ENCODE data around the gene FERMT2. TPM values are rescaled to one million over a fixed set of nuclear protein-coding genes. Genes with fewer than 3 reads are reported as not detected.

Gene FERMT2
- total and polyA plus RNA-seq, 7 experiments from 2014 or later = 0.13 to 0.58 (median 0.33) TPM; not detected in 3

DNA sequence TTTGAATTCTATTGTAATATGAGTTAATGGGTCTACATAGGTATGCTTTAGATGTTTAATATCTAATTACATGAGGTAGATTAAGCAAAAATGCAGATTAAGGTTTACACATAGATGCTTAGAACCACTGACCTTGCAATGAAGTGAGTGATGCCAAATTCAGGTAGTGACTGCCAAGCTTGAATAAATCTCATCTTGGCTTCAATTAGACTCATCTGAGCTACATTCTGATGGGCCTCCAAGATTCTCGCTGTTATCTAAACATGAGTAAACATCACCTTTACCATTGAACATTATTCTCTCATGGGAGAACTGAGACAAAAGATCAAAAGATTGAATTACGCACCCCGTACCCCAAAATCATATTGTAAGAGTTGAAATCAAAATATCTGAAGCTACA, 90.6 kb downstream of the FERMT2 start:
- Histone ChIP-seq H3K27ac (ENCODE audit: low read depth, low read length) (no peak overlapping the region), H3K27me3 (ENCODE audit: control insufficient read depth in 2 of 2, insufficient read depth in 2 of 2, low read length in 2 of 2) (no peaks in the 10 kb centered on the region), H3K36me3 (ENCODE audit: control insufficient read depth in 2 of 3, insufficient read depth in 3 of 3, low read length in 3 of 3) (no peaks in the 10 kb centered on the region), H3K4me1 (ENCODE audit: control insufficient read depth in 2 of 2, insufficient read depth in 2 of 2, low read length in 2 of 2) (no peaks in the 10 kb centered on the region), H3K4me3 (ENCODE audit: low read length) (no peak overlapping the region), H3K9me3 (ENCODE audit: control insufficient read depth in 2 of 3, low read length in 3 of 3) (no peaks in the 10 kb centered on the region)
- CTCF ChIA-PET = no interaction called here
- ATAC-seq (no peak), DNase-seq (no peak)
- POLR2A ChIA-PET = no interaction called here
- H3K4me3 Mint-ChIP-seq = no peak overlapping the region
- peaks cover 0 to 5% (median 0%) of the 10 kb centered on the region in 5 donors for H3K36me3 Mint-ChIP-seq
- intact Hi-C loops (cut with micrococcal nuclease) = no loop called here
- H3K4me1 Mint-ChIP-seq = no peaks in the 10 kb centered on the region
- no peaks in the 10 kb centered on the region for H3K27me3 Mint-ChIP-seq
- no peak overlapping the region for H3K27ac Mint-ChIP-seq
- H3K9me3 Mint-ChIP-seq = peaks cover 0 to 3% (median 0%) of the 10 kb centered on the region in 11 donors

DNA sequence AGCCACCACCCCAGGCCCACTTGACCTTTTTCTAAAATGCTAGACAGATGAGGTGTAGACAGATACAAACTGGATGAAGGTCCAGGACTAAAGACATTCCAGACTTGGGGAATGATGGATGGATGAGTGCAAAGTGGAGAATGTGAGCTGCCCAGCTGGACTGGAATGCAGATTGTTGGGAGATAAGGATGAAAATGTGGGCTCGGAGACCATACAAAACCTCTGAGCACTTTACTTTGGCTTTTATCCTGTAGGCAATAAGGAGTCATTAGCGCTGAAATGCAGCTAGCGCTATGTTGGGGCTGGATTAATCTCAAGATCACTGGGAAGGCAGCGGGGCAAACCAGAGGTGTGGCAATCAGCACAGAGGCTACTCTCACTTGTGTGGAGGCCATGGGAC, 94.7 kb downstream of the FERMT2 start:
- no peaks in the 10 kb centered on the region for H3K27me3 ChIP-seq (ENCODE audit: control insufficient read depth in 2 of 2, insufficient read depth in 2 of 2, low read length in 2 of 2)
- Mint-ChIP-seq H3K4me3 (no peak overlapping the region), H3K36me3 (peaks cover 0 to 5% (median 0%) of the 10 kb centered on the region in 5 donors), H3K9me3 (peaks cover 0 to 3% (median 0%) of the 10 kb centered on the region in 11 donors), H3K27ac (no peak overlapping the region), H3K27me3 (no peaks in the 10 kb centered on the region), H3K4me1 (peaks cover 0 to 3% (median 0%) of the 10 kb centered on the region in 7 donors)
- no peak overlapping the region for H3K4me3 ChIP-seq (ENCODE audit: low read length)
- H3K27ac ChIP-seq (ENCODE audit: low read depth, low read length) = no peak overlapping the region
- ChIA-PET POLR2A (no interaction called here), CTCF (no interaction called here)
- H3K9me3 ChIP-seq (ENCODE audit: control insufficient read depth in 2 of 3, low read length in 3 of 3) = no peaks in the 10 kb centered on the region
- intact Hi-C loops (cut with micrococcal nuclease) = no loop called here
- DNase-seq = no peak
- no peaks in the 10 kb centered on the region for H3K4me1 ChIP-seq (ENCODE audit: control insufficient read depth in 2 of 2, insufficient read depth in 2 of 2, low read length in 2 of 2)
- no peak for ATAC-seq
- H3K36me3 ChIP-seq (ENCODE audit: control insufficient read depth in 2 of 3, insufficient read depth in 3 of 3, low read length in 3 of 3) = no peaks in the 10 kb centered on the region

DNA sequence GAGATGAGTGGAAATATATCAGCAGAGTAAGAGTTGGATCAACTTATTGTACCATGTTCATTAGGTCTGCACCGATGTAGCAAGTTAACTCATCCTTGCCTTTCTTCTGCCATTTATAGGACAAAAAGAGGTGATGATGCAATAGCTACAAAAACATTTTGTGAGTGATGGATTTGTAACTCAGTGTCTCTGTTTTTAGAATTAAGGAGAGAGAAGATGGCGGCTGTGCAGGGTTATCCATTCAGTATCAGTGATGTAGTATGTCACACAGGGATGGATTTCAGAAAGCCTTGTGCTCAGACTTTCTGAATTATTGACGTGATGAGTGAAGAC, 97.4 kb downstream of the FERMT2 start:
- Mint-ChIP-seq H3K36me3 (peaks cover 0 to 5% (median 0%) of the 10 kb centered on the region in 5 donors), H3K27me3 (no peaks in the 10 kb centered on the region), H3K9me3 (peaks cover 0 to 3% (median 0%) of the 10 kb centered on the region in 11 donors), H3K27ac (no peak overlapping the region), H3K4me1 (peaks cover 0 to 3% (median 0%) of the 10 kb centered on the region in 7 donors), H3K4me3 (no peak overlapping the region)
- no peak for ATAC-seq
- Histone ChIP-seq H3K27ac (ENCODE audit: low read depth, low read length) (no peak overlapping the region), H3K4me3 (ENCODE audit: low read length) (no peak overlapping the region), H3K36me3 (ENCODE audit: control insufficient read depth in 2 of 3, insufficient read depth in 3 of 3, low read length in 3 of 3) (no peaks in the 10 kb centered on the region), H3K4me1 (ENCODE audit: control insufficient read depth in 2 of 2, insufficient read depth in 2 of 2, low read length in 2 of 2) (no peaks in the 10 kb centered on the region), H3K27me3 (ENCODE audit: control insufficient read depth in 2 of 2, insufficient read depth in 2 of 2, low read length in 2 of 2) (no peaks in the 10 kb centered on the region), H3K9me3 (ENCODE audit: control insufficient read depth in 2 of 3, low read length in 3 of 3) (no peaks in the 10 kb centered on the region)
- intact Hi-C loops (cut with micrococcal nuclease) = no loop called here
- DNase-seq = no peak
- CTCF ChIA-PET = no interaction called here
- POLR2A ChIA-PET = interaction anchor here (0.6 kb wide), 1 partner anchor 957 kb away, joined by 3 read pairs; no protein-coding TSS in a partner anchor

DNA sequence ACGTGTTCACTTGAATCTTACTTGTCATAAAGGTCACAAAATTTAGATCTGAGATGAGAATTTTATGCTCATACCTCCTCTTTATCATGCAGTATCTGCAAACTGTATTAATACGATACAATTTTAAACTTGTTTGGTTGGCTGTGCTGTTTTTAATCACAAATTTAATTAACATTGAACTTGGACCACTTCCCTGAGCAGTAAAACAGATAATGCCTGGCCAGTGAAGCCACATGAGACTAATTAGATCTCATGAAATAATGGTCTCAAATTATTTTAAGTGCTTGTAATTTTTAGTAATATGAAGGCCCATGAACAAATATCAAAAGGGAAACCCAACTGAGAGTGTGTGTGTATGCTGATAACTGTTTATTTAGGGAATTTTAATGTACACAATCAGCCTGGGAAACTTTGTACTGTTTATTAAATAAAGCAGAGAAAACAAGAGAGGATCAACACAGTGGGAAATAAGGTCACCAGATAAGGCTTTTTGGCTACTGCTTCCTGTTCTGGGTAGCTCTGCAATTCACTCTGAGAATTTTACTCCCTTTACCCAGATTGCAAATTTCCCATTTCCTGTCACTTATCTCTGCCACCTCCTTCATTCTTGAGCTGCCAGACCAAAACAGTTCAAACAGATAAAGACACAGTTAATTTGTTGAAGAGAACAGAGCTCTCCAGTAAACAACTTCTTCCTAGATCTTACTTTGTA, 97.9 kb downstream of the FERMT2 start:
- no peak overlapping the region for H3K4me3 Mint-ChIP-seq
- Histone ChIP-seq H3K36me3 (ENCODE audit: control insufficient read depth in 2 of 3, insufficient read depth in 3 of 3, low read length in 3 of 3) (no peaks in the 10 kb centered on the region), H3K4me3 (ENCODE audit: low read length) (no peak overlapping the region), H3K4me1 (ENCODE audit: control insufficient read depth in 2 of 2, insufficient read depth in 2 of 2, low read length in 2 of 2) (no peaks in the 10 kb centered on the region), H3K9me3 (ENCODE audit: control insufficient read depth in 2 of 3, low read length in 3 of 3) (no peaks in the 10 kb centered on the region), H3K27ac (ENCODE audit: low read depth, low read length) (no peak overlapping the region), H3K27me3 (ENCODE audit: control insufficient read depth in 2 of 2, insufficient read depth in 2 of 2, low read length in 2 of 2) (no peaks in the 10 kb centered on the region)
- no peak overlapping the region for H3K27ac Mint-ChIP-seq
- peaks cover 0 to 3% (median 0%) of the 10 kb centered on the region in 11 donors for H3K9me3 Mint-ChIP-seq
- DNase-seq = no peak
- ChIA-PET CTCF (no interaction called here), POLR2A (no interaction called here)
- H3K4me1 Mint-ChIP-seq = peaks cover 0 to 3% (median 0%) of the 10 kb centered on the region in 7 donors
- no peaks in the 10 kb centered on the region for H3K27me3 Mint-ChIP-seq
- H3K36me3 Mint-ChIP-seq = peaks cover 0 to 5% (median 0%) of the 10 kb centered on the region in 5 donors
- intact Hi-C loops (cut with micrococcal nuclease) = no loop called here
- no peak for ATAC-seq

DNA sequence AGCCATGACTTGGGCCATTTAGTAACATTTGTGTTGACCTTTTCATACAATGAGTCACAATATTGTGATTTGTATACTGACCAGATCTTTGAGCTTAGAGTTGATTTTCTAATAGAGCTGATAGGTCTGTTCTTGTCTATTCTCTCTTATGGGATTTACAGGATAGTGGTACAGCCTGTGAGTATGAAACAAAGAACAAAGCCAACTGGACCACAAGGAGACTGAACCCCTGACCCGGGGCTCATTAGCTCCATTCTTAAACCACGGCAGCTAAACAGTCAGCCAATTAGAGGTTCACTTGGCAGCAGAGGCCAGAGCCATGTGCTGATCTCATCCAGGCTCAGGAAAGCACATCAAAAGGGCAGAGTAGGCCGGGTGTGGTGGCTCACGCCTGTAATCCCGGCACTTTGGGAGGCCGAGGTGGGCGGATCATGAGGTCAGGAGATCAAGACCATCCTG, 100.4 kb downstream of the FERMT2 start:
- Mint-ChIP-seq H3K9me3 (peaks cover 0 to 2% (median 0%) of the 10 kb centered on the region in 11 donors), H3K27ac (peak overlapping the region in 1 of 9 donors; percentile 65), H3K27me3 (peaks cover 0 to 2% (median 0%) of the 10 kb centered on the region in 5 donors), H3K36me3 (no peaks in the 10 kb centered on the region), H3K4me1 (peaks cover 0 to 6% (median 0%) of the 10 kb centered on the region in 7 donors), H3K4me3 (no peak overlapping the region)
- Histone ChIP-seq H3K36me3 (ENCODE audit: control insufficient read depth in 2 of 3, insufficient read depth in 3 of 3, low read length in 3 of 3) (no peaks in the 10 kb centered on the region), H3K27me3 (ENCODE audit: control insufficient read depth in 2 of 2, insufficient read depth in 2 of 2, low read length in 2 of 2) (no peaks in the 10 kb centered on the region), H3K4me1 (ENCODE audit: control insufficient read depth in 2 of 2, insufficient read depth in 2 of 2, low read length in 2 of 2) (no peaks in the 10 kb centered on the region), H3K9me3 (ENCODE audit: control insufficient read depth in 2 of 3, low read length in 3 of 3) (no peaks in the 10 kb centered on the region), H3K4me3 (ENCODE audit: low read length) (no peak overlapping the region), H3K27ac (ENCODE audit: low read depth, low read length) (no peak overlapping the region)
- ATAC-seq (no peak), DNase-seq (no peak)
- ChIA-PET CTCF (no interaction called here), POLR2A (no interaction called here)
- intact Hi-C loops (cut with micrococcal nuclease) = no loop called here

DNA sequence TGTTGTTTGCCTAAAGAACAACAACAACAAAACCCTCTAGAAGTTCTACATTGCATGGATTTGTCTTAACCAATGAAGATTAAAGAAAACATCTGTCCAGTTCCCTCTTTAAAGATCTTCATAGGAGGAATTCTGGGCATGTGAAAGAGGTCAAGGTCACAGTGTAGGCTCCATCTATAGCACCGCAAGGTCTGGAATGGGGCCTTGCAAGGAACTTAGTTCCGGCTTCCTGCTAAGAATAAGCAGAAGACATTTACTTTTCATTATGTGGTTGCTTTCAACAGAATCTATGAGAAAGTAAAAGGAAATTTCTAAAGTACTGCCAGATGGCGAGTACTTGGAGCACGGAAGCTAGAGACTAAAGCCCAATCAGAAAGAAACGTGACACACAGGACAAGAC, 102.2 kb downstream of the FERMT2 start:
- ATAC-seq = no peak
- CTCF ChIA-PET = interaction anchor here (0.5 kb wide), 1 partner anchor 62 kb away, joined by 7 read pairs; no protein-coding TSS in a partner anchor
- POLR2A ChIA-PET = no interaction called here

DNA sequence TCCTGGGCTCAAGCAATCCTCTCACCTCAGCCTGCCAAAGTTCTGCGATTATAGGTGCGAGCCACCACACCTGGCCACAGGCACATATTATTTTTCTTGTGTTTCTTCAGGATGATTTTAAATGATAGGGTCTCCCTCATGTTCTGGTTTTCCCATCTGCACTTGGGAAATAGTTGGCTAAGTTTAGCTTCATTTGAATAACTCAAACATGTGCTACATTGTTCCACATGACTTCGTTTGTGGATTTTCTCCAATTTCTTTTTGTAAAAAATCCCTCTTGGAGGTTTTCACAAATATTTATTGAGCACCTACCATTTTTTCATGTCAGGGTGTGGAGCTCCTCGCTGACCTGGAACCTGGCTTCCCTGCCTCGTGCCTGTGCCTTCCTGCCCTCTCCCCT, 104.3 kb downstream of the FERMT2 start:
- no peaks in the 10 kb centered on the region for H3K36me3 ChIP-seq (ENCODE audit: control insufficient read depth in 2 of 3, insufficient read depth in 3 of 3, low read length in 3 of 3)
- ChIA-PET CTCF (no interaction called here), POLR2A (no interaction called here)
- DNase-seq = no peak
- H3K27me3 ChIP-seq (ENCODE audit: control insufficient read depth in 2 of 2, insufficient read depth in 2 of 2, low read length in 2 of 2) = no peaks in the 10 kb centered on the region
- Mint-ChIP-seq H3K4me3 (no peak overlapping the region), H3K4me1 (peaks cover 0 to 6% (median 0%) of the 10 kb centered on the region in 7 donors), H3K27ac (peak overlapping the region in 1 of 9 donors; percentile 16), H3K27me3 (peaks cover 0 to 4% (median 0%) of the 10 kb centered on the region in 5 donors), H3K36me3 (no peaks in the 10 kb centered on the region), H3K9me3 (no peaks in the 10 kb centered on the region)
- no peaks in the 10 kb centered on the region for H3K9me3 ChIP-seq (ENCODE audit: control insufficient read depth in 2 of 3, low read length in 3 of 3)
- H3K4me3 ChIP-seq (ENCODE audit: low read length) = no peak overlapping the region
- no peak overlapping the region for H3K27ac ChIP-seq (ENCODE audit: low read depth, low read length)
- no peak for ATAC-seq
- no peaks in the 10 kb centered on the region for H3K4me1 ChIP-seq (ENCODE audit: control insufficient read depth in 2 of 2, insufficient read depth in 2 of 2, low read length in 2 of 2)
- intact Hi-C loops (cut with micrococcal nuclease) = no loop called here

More for the DNA sequence above, 102.2 kb downstream of the FERMT2 start:
- H3K36me3 ChIP-seq (ENCODE audit: control insufficient read depth in 2 of 3, insufficient read depth in 3 of 3, low read length in 3 of 3) = no peaks in the 10 kb centered on the region
- no peaks in the 10 kb centered on the region for H3K9me3 ChIP-seq (ENCODE audit: control insufficient read depth in 2 of 3, low read length in 3 of 3)
- Mint-ChIP-seq H3K27ac (no peak overlapping the region), H3K4me1 (peaks cover 0 to 6% (median 0%) of the 10 kb centered on the region in 7 donors), H3K4me3 (no peak overlapping the region), H3K9me3 (peaks cover 0 to 1% (median 0%) of the 10 kb centered on the region in 11 donors), H3K27me3 (peaks cover 0 to 2% (median 0%) of the 10 kb centered on the region in 5 donors), H3K36me3 (no peaks in the 10 kb centered on the region)
- no peaks in the 10 kb centered on the region for H3K4me1 ChIP-seq (ENCODE audit: control insufficient read depth in 2 of 2, insufficient read depth in 2 of 2, low read length in 2 of 2)
- H3K4me3 ChIP-seq (ENCODE audit: low read length) = no peak overlapping the region
- no peaks in the 10 kb centered on the region for H3K27me3 ChIP-seq (ENCODE audit: control insufficient read depth in 2 of 2, insufficient read depth in 2 of 2, low read length in 2 of 2)
- no peak overlapping the region for H3K27ac ChIP-seq (ENCODE audit: low read depth, low read length)
- intact Hi-C loops (cut with micrococcal nuclease) = no loop called here
- no peak for DNase-seq
